H1 (cell line): Measurements from ENCODE around the gene OR2A42. TPM values are rescaled to one million over a fixed set of nuclear protein-coding genes. Genes with fewer than 3 reads are reported as not detected.

Source experiments
- CTCF ChIA-PET: fragments of 300-600 bp; sonication (Branson Sonifier 250); formaldehyde crosslinking; loops from one replicate; lab custom pipeline; 2021; ENCODE audit not compliant: partially characterized antibody; lab: Charles Lee
- POLR2A ChIA-PET: fragments of 300-600 bp; sonication (Branson Sonifier 250); formaldehyde crosslinking; loops from one replicate; lab custom pipeline; 2021; ENCODE audit warnings: inconsistent platforms; ENCODE audit not compliant: partially characterized antibody; lab: Charles Lee
- DNase-seq, 2 experiments: peaks; one replicate each; pipeline versions ENCODE4 v3.0.0 to v3.0.0-alpha.2; 2010 to 2022; ENCODE audit warnings: low spot score in 2 of 2, low read depth in 1 of 2, mixed read lengths in 1 of 2
- FAIRE-seq: peaks from 2 replicates; lab custom pipeline; 2011; peaks lifted over from hg19 to GRCh38; lab: Jason Lieb, UNC
- H2AFZ ChIP-seq: 2 replicates; pipeline ENCODE4 v1.8.1; 2012; ENCODE audit warnings: low read length, inconsistent platforms
- H2AK5ac ChIP-seq: 2 replicates; pipeline ENCODE4 v1.6.1; 2013; ENCODE audit warnings: low read depth, low read length
- H2BK120ac ChIP-seq: replicated peaks from 2 replicates; pipeline ENCODE3; 2013; ENCODE audit warnings: low read depth, low read length, inconsistent platforms
- H2BK12ac ChIP-seq: 2 replicates; pipeline ENCODE4 v1.6.1; 2013; ENCODE audit warnings: low read depth, low read length
- H2BK15ac ChIP-seq: 2 replicates; pipeline ENCODE4 v1.6.1; 2013; ENCODE audit warnings: low read length
- H2BK20ac ChIP-seq: 2 replicates; pipeline ENCODE4 v1.6.1; 2013; ENCODE audit warnings: low read length
- H2BK5ac ChIP-seq: 2 replicates; pipeline ENCODE4 v1.6.1; 2013; ENCODE audit warnings: low read depth, low read length
- H3K14ac ChIP-seq: 2 replicates; pipeline ENCODE4 v1.6.1; 2013; ENCODE audit warnings: inconsistent platforms; ENCODE audit not compliant: insufficient read length
- H3K18ac ChIP-seq: 2 replicates; pipeline ENCODE4 v1.6.1; 2013; ENCODE audit warnings: low read length; ENCODE audit errors: extremely low read depth
- H3K23ac ChIP-seq: 2 replicates; pipeline ENCODE4 v1.6.1; 2013; ENCODE audit warnings: inconsistent platforms; ENCODE audit not compliant: insufficient read length
- H3K23me2 ChIP-seq: 2 replicates; pipeline ENCODE4 v1.6.1; 2013; ENCODE audit warnings: low read depth, low read length
- H3K27ac ChIP-seq: 2 replicates; pipeline ENCODE4 v1.6.1; 2011; ENCODE audit warnings: low read depth, low read length, inconsistent platforms
- H3K27me3 ChIP-seq, 4 experiments: replicated peaks in 1 of 4; 1 replicate in 1 of 4; 2 replicates in 3 of 4; pipeline versions ENCODE4 v1.6.1 to v1.8.1; 2011 to 2013; ENCODE audit warnings: low read length in 3 of 4, mild to moderate bottlenecking in 3 of 4, inconsistent platforms in 2 of 4, mixed read lengths in 2 of 4, moderate library complexity in 1 of 4; ENCODE audit not compliant: control insufficient read depth in 3 of 4, insufficient read depth in 3 of 4; ENCODE audit errors: extremely low read depth in 1 of 4
- H3K36me3 ChIP-seq, 4 experiments: 2 replicates each; pipeline versions ENCODE4 v1.6.1 to v1.8.1; 2011 to 2013; ENCODE audit warnings: mild to moderate bottlenecking in 4 of 4, low read length in 3 of 4, moderate library complexity in 2 of 4, control low read depth in 1 of 4, inconsistent platforms in 1 of 4; ENCODE audit not compliant: insufficient read depth in 4 of 4, control insufficient read depth in 2 of 4
- H3K4ac ChIP-seq: replicated peaks from 2 replicates; pipeline ENCODE3; 2013; ENCODE audit warnings: low read length, low read depth, mixed read lengths, inconsistent platforms; ENCODE audit not compliant: insufficient read length
- H3K4me1 ChIP-seq, 4 experiments: replicated peaks in 1 of 4; 1 replicate in 1 of 4; 2 replicates in 3 of 4; pipeline versions ENCODE4 v1.6.1 to v1.8.1; 2011 to 2013; ENCODE audit warnings: low read length in 3 of 4, inconsistent platforms in 2 of 4, mixed read lengths in 1 of 4; ENCODE audit not compliant: insufficient read depth in 4 of 4, control insufficient read depth in 3 of 4
- H3K4me2 ChIP-seq, 2 experiments: 2 replicates each; pipeline versions ENCODE4 v1.6.1 to v1.8.1; 2011 to 2013; ENCODE audit warnings: low read depth in 2 of 2, low read length in 2 of 2, control low read depth in 1 of 2, inconsistent platforms in 1 of 2, mild to moderate bottlenecking in 1 of 2; ENCODE audit not compliant: insufficient read depth in 1 of 2
- H3K4me3 ChIP-seq, 4 experiments: fragments of 200-600, 300-600 bp in 1 of 4; sonication (generic), shearing (Covaris generic), sonication (Bioruptor Twin) in 1 of 4; 2 replicates each; pipeline versions ENCODE4 v1.5.1 to v1.8.1; 2011 to 2016; ENCODE audit warnings: low read length in 4 of 4, low read depth in 3 of 4, control low read depth in 2 of 4, inconsistent platforms in 2 of 4, mild to moderate bottlenecking in 2 of 4, mixed read lengths in 1 of 4, moderate library complexity in 1 of 4; ENCODE audit not compliant: insufficient read depth in 2 of 4; ENCODE audit errors: extremely low read depth in 1 of 4
- H3K56ac ChIP-seq: replicated peaks from 2 replicates; pipeline ENCODE3; 2013; ENCODE audit warnings: low read depth, mild to moderate bottlenecking, mixed read lengths, low read length, inconsistent platforms; ENCODE audit not compliant: insufficient read length
- H3K79me1 ChIP-seq: 2 replicates; pipeline ENCODE4 v1.6.1; 2013; ENCODE audit warnings: low read depth, low read length, control low read depth
- H3K79me2 ChIP-seq, 2 experiments: 2 replicates each; pipeline versions ENCODE4 v1.6.1 to v1.8.1; 2012 to 2013; ENCODE audit warnings: low read length in 2 of 2, mild to moderate bottlenecking in 2 of 2, inconsistent platforms in 1 of 2; ENCODE audit not compliant: insufficient read depth in 2 of 2, control insufficient read depth in 1 of 2
- H3K9ac ChIP-seq, 4 experiments: replicated peaks in 1 of 4; 1 replicate in 1 of 4; 2 replicates in 3 of 4; pipeline versions ENCODE4 v1.6.1 to v1.8.1; 2011 to 2013; ENCODE audit warnings: low read depth in 3 of 4, low read length in 3 of 4, control low read depth in 2 of 4, mild to moderate bottlenecking in 2 of 4, moderate library complexity in 2 of 4, inconsistent platforms in 1 of 4; ENCODE audit errors: extremely low read depth in 1 of 4
- H3K9me3 ChIP-seq, 2 experiments: 2 replicates each; pipeline versions ENCODE4 v1.6.1 to v1.8.1; 2012 to 2013; ENCODE audit warnings: mild to moderate bottlenecking in 2 of 2, moderate library complexity in 2 of 2, control low read depth in 1 of 2, inconsistent platforms in 1 of 2, low read depth in 1 of 2, low read length in 1 of 2, mixed read lengths in 1 of 2; ENCODE audit not compliant: insufficient read depth in 2 of 2
- H4K20me1 ChIP-seq, 2 experiments: replicated peaks in 1 of 2; 2 replicates each; pipeline versions ENCODE3 to v1.8.1; 2011 to 2013; ENCODE audit warnings: inconsistent platforms in 2 of 2, low read length in 2 of 2, mild to moderate bottlenecking in 1 of 2; ENCODE audit not compliant: insufficient read depth in 2 of 2, control insufficient read depth in 1 of 2
- H4K5ac ChIP-seq: 2 replicates; pipeline ENCODE4 v1.6.1; 2013; ENCODE audit warnings: low read length, low read depth, mixed read lengths, inconsistent platforms; ENCODE audit not compliant: insufficient read length
- H4K8ac ChIP-seq: 2 replicates; pipeline ENCODE4 v1.8.0; 2013; ENCODE audit warnings: mild to moderate bottlenecking, moderate library complexity, low read length, inconsistent platforms; ENCODE audit not compliant: insufficient read depth; ENCODE audit errors: extremely low read depth
- H4K91ac ChIP-seq: replicated peaks from 2 replicates; pipeline ENCODE3; 2013; ENCODE audit warnings: low read length, mixed read lengths, inconsistent platforms; ENCODE audit not compliant: insufficient read length
- ASH2L ChIP-seq: fragments of 200-600, 300-600 bp; sonication (generic); IDR thresholded peaks from one replicate; pipeline ENCODE4 v1.7.1; 2017; ENCODE audit warnings: low read length
- BRCA1 ChIP-seq: IDR thresholded peaks from 2 replicates; pipeline ENCODE4 v1.6.1; 2012; ENCODE audit warnings: low read depth, low read length, improper control_type of control experiment
- CHD1 ChIP-seq: IDR thresholded peaks from 2 replicates; pipeline ENCODE4 v1.6.1; 2012; ENCODE audit warnings: low read depth, low read length, improper control_type of control experiment
- CREB1 ChIP-seq: IDR thresholded peaks from 2 replicates; pipeline ENCODE4 v1.6.1; 2012; ENCODE audit warnings: inconsistent platforms
- E2F6 ChIP-seq: IDR thresholded peaks from 2 replicates; pipeline ENCODE4 v1.6.1; 2012; ENCODE audit warnings: inconsistent platforms
- EGR1 ChIP-seq: IDR thresholded peaks from 2 replicates; pipeline ENCODE4 v1.6.1; 2011; ENCODE audit warnings: low read depth, low read length, borderline replicate concordance
- PHF8 ChIP-seq: fragments of 200-600 bp; sonication (generic); conservative IDR thresholded peaks from 2 replicates; pipeline ENCODE4 v1.7.1; 2012; ENCODE audit warnings: low read depth, mild to moderate bottlenecking, inconsistent platforms, low read length, moderate library complexity
- SP2 ChIP-seq: IDR thresholded peaks from 2 replicates; pipeline ENCODE4 v1.6.1; 2012; ENCODE audit warnings: mild to moderate bottlenecking, low read length, inconsistent platforms
- SRF ChIP-seq: IDR thresholded peaks from 2 replicates; pipeline ENCODE4 v1.6.1; 2011; ENCODE audit warnings: mild to moderate bottlenecking, low read depth, low read length, moderate library complexity
- TAF1 ChIP-seq: IDR thresholded peaks from 2 replicates; pipeline ENCODE4 v1.6.1; 2011; ENCODE audit warnings: mild to moderate bottlenecking, low read depth, low read length
- TEAD4 ChIP-seq: IDR thresholded peaks from 2 replicates; pipeline ENCODE4 v1.6.1; 2012; ENCODE audit warnings: low read depth, low read length, inconsistent platforms, mixed read lengths
- WGBS, 2 experiments: shearing (Covaris generic) in 1 of 2; methylation state at CpG; one replicate each; pipeline versions ENCODE4 v1.1.6 to v1.1.7; 2013 to 2015; ENCODE audit warnings: low lambda C conversion rate in 2 of 2, mixed read lengths in 2 of 2, inconsistent platforms in 1 of 2, low coverage in 1 of 2, missing lambda C conversion rate in 1 of 2; ENCODE audit not compliant: insufficient replicate concordance in 2 of 2, insufficient coverage in 1 of 2, insufficient read length in 1 of 2; ENCODE audit errors: extremely low coverage in 1 of 2, missing lambda C conversion rate in 1 of 2; 5-methylcytosine and 5-hydroxymethylcytosine counted together
- polyA plus RNA-seq, 7 experiments: library from polyadenylated mRNA; depleted of rRNA in 3 of 7; stranded (reverse) in 5 of 7; unstranded in 2 of 7; fragments of >200 nt in 5 of 7; fragments of 200-250 nt in 2 of 7; gene quantifications; 1 replicate in 5 of 7; 2 replicates in 1 of 7; 4 replicates in 1 of 7; pipeline versions ENCODE4 v1.2.1 to v1.2.3, GENCODE V29; 2011 to 2013; ENCODE audit warnings: missing spikeins in 2 of 7, mixed read lengths in 2 of 7
- total RNA-seq: library from RNA; stranded (reverse); fragmentation: NEBNext Ultra II Directional; extraction: Animal tissue kit (Norgen Biotek cat#: 25700); gene quantifications from 2 replicates; pipeline ENCODE4 v1.2.1, GENCODE V29; 2021

OR2A42 gene
- total and polyA plus RNA-seq, 2 of the 8 experiments (the other 6 are each of a cell fraction or from before 2014, with no cell fraction given): not detected

- Histone ChIP-seq H3K56ac (no peak overlapping the region), H2AFZ (no peak overlapping the region), H3K36me3 (no peaks in the 10 kb centered on the region), H3K27ac (no peak overlapping the region), H3K4me2 (no peak overlapping the region), H2BK15ac (no peak overlapping the region), H3K4me1 (peaks cover 0 to 8% (median 0%) of the 10 kb centered on the region in 4 experiments; a peak in 1 of 7 replicates), H3K23ac (no peak overlapping the region), H4K5ac (no peak overlapping the region), H3K79me1 (no peaks in the 10 kb centered on the region), H4K91ac (no peak overlapping the region), H2BK5ac (no peak overlapping the region), H3K23me2 (no peaks in the 10 kb centered on the region), H2AK5ac (no peak overlapping the region), H2BK12ac (no peak overlapping the region), H2BK120ac (no peak overlapping the region), H3K4me3 (no peak overlapping the region), H3K9ac (no peak overlapping the region), H4K20me1 (no peaks in the 10 kb centered on the region), H3K9me3 (no peaks in the 10 kb centered on the region), H3K4ac (no peak overlapping the region), H2BK20ac (no peak overlapping the region), H3K27me3 (no peaks in the 10 kb centered on the region), H4K8ac (no peak overlapping the region), H3K18ac (no peak overlapping the region), H3K79me2 (no peaks in the 10 kb centered on the region), H3K14ac (no peak overlapping the region)
- TF ChIP-seq BRCA1 (no peak), SRF (no peak), ASH2L (no peak), SP2 (no peak), PHF8 (no peak), CHD1 (no peak), E2F6 (no peak), TAF1 (no peak), EGR1 (no peak), CREB1 (no peak), TEAD4 (no peak)
- 89% methylated on average over 5 of the region's 5 CpGs; no CpG with 5 or more reads in 1 of the 2 experiments for WGBS, 2 experiments
- POLR2A ChIA-PET: no interaction called here
- no peak for DNase-seq
- FAIRE-seq: no peak
- CTCF ChIA-PET: interaction anchor here (1.2 to 1.4 kb wide), 2 partner anchors 137 to 182 kb away, joined by 3 to 4 read pairs; no protein-coding TSS in a partner anchor
Observed at GRCh38 chr7:144255471-144255897, 16.1 kb upstream of the OR2A42 start.
